Measurements from ENCODE around the gene BARX1. TPM values are rescaled to one million over a fixed set of nuclear protein-coding genes. Genes with fewer than 3 reads are reported as not detected.

Gene BARX1, protein sequence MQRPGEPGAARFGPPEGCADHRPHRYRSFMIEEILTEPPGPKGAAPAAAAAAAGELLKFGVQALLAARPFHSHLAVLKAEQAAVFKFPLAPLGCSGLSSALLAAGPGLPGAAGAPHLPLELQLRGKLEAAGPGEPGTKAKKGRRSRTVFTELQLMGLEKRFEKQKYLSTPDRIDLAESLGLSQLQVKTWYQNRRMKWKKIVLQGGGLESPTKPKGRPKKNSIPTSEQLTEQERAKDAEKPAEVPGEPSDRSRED
- not detected in 2 replicates for total RNA-seq (2011; cell fraction: chromatin; rRNA removed; ENCODE audit: low replicate concordance)
- total RNA-seq (2011; cell fraction: nucleolus; rRNA removed): not detected in 2 replicates
- total RNA-seq (2011; cell fraction: nucleoplasm; rRNA removed): not detected in 2 replicates
- total RNA-seq (2014; rRNA removed) (0.14 TPM in 1 of 2 replicates, not detected in the other), total RNA-seq (2014; rRNA removed; fragmentation: Illumina TruSeq; extraction: Trizol) (not detected in 2 replicates), total RNA-seq (2015; rRNA removed; fragmentation: Illumina TruSeq; extraction: Trizol) (not detected in 2 replicates), total RNA-seq (2021) (0.11 TPM in 1 of 2 replicates, not detected in the other), polyA plus RNA-seq (2011; rRNA removed) (not detected in 2 replicates), polyA plus RNA-seq (2014; fragmentation: Illumina TruSeq; extraction: Trizol) (not detected in 2 replicates), polyA plus RNA-seq (2014; fragmentation: Nextera tagmentation; extraction: Ambion mirVana) (not detected), polyA plus RNA-seq (2014; rRNA removed) (0.08 TPM in 1 of 2 replicates, not detected in the other), polyA minus RNA-seq (2011; rRNA and poly(A)+ RNA removed) (not detected in 2 replicates), Bru-seq, nascent RNA (not detected), BruChase-seq, experiment 1, labeled RNA remaining after a 2-hour chase (percentile 15 among the genes with signal in this experiment), BruChase-seq, experiment 2, labeled RNA remaining after a 6-hour chase (not detected)
- not detected in 2 replicates for polyA plus RNA-seq (2011; cell fraction: cytosol; rRNA removed)
- not detected in 2 replicates for polyA plus RNA-seq (2011; cell fraction: nucleus; rRNA removed)
- polyA plus RNA-seq (2012): 0.37 TPM in 1 of 2 replicates, not detected in the other
- polyA minus RNA-seq (2011; cell fraction: cytosol; rRNA and poly(A)+ RNA removed): not detected in 2 replicates
- not detected in 2 replicates for polyA minus RNA-seq (2011; cell fraction: nucleus; rRNA and poly(A)+ RNA removed)
- long read RNA-seq, experiment 1: 0 reads
- long read RNA-seq, experiment 2: 0 reads
- long read RNA-seq, experiment 3: 0 reads

DNA sequence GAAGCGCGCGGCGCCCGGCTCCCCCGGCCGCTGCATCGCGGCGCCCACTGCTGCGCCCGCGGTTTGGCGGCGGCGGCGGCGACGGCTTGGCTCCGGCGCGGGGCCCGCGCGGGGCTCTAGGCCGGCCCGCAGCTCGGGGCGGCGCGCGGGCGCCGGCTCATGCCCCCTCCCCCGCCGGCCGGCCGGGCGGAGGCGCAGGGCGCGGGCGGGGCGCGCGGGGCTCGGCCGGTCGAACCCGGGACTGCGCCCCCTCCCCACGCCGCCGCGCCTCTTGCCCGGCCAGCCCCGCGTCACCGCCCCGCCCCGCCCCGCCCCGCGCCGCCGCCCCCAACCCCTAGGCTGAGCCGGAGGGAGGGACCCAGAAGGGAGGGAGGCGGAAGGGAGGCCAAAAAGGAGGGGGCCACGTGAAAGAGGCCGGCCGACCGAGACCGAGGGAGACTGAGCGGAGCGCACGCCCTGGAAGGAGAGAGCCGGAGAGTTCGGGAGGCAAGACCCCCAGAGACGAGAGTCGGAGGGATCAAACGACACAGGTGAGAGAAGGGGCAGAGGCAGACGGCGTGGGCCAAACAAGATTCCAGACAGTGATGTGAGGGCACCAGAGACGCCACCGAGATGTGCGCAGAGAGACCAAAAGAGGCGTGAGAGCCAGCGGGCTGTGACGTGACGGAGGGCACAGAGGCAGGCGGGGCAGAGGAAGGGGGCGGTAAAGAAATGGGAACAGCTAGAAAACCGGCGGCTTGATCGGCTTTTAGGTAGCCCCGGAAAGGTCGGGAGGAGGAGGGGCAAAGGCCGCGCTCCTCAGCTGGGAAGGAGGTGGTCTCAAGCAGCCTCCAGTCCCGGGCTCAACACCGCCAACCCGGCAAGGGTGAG lies at the start of gene BARX1:
Gene BARX1, minus strand, starts transcription at position 245 of the 870 bp plus-strand sequence. Its CDS starts 209 bp downstream, at position 36.
- Histone ChIP-seq H3K9ac (ENCODE audit: insufficient read depth in 1 of 2, low read depth in 2 of 2, low read length in 2 of 2) (no peak within 1 kb of the TSS), H3K9me3 (replicated peaks; ENCODE audit: control insufficient read depth, insufficient read depth, low read depth, low read length) (no peaks in the 10 kb centered on the region), H3K27ac (ENCODE audit: extremely low read depth, low read depth, low read length) (no peak within 1 kb of the TSS), H3K79me2 (ENCODE audit: control insufficient read depth, insufficient read depth, low read length) (no peaks in the 10 kb centered on the region), H3K9me1 (ENCODE audit: control insufficient read depth, insufficient read depth, low read length) (no peaks in the 10 kb centered on the region), H2AFZ (ENCODE audit: low read depth, low read length) (no peak within 1 kb of the TSS), H3K4me1 (replicated peaks in 1 of 2; ENCODE audit: control insufficient read depth in 2 of 2, insufficient read depth in 2 of 2, low read length in 2 of 2) (peaks cover 0 to 52% of the 10 kb centered on the region in 2 experiments; a peak in 2 of 5 replicates), H3K4me3 (no peak within 1 kb of the TSS), H3K4me2 (ENCODE audit: insufficient read depth, low read length) (no peak within 1 kb of the TSS), H3K27me3 (ENCODE audit: control insufficient read depth in 2 of 2, insufficient read depth in 2 of 2, low read length in 2 of 2) (peaks cover 54 to 89% of the 10 kb centered on the region in 2 experiments), H4K20me1 (replicated peaks; ENCODE audit: control insufficient read depth, insufficient read depth, low read length) (no peaks in the 10 kb centered on the region; the same call in 1 of the 2 replicates), H3K36me3 (ENCODE audit: control insufficient read depth, insufficient read depth, low read length) (no peaks in the 10 kb centered on the region)
- ATAC-seq (no peak), DNase-seq (ENCODE audit: extremely low read depth in 1 of 4, low spot score in 3 of 4) (no peak), FAIRE-seq (no peak)
- intact Hi-C loops (cut with micrococcal nuclease): no loop called here
- CTCF ChIA-PET (ENCODE audit: low intra/inter-chr PET ratio): no interaction called here
- TF ChIP-seq CHCHD3 (CRISPR knock-in tag; IDR thresholded peaks at IDR 0.05) (no peak), HIVEP1 (CRISPR knock-in tag; IDR thresholded peaks at IDR 0.05) (no peak), TCF3 (CRISPR knock-in tag; IDR thresholded peaks at IDR 0.05) (no peak)
- 32% methylated on average over 26 of the region's 102 CpGs for WGBS (ENCODE audit: insufficient coverage, low coverage, missing lambda C conversion rate)
- in situ Hi-C loops (cut with MboI): loop anchor here (5.0 kb wide), 1 partner anchor 263 kb away; no protein-coding TSS in a partner anchor
- no TSS peak for BruUV-seq (replicated peaks)
- POLR2A ChIA-PET: no interaction called here
